GM10266 (cell line): ENCODE data around the gene DUSP22.

Source experiments
- DNase-seq: peaks from one replicate; pipeline ENCODE4 v3.0.0; 2012; ENCODE audit errors: extremely low spot score
- TF ChIP-seq, protein P1 (sequence below): IDR thresholded peaks from 2 replicates; pipeline ENCODE4 v1.5.1; 2012; ENCODE audit warnings: mild to moderate bottlenecking, low read depth; ENCODE audit not compliant: control insufficient read depth, insufficient read depth; ENCODE audit errors: missing control alignments

Gene DUSP22

DNA sequence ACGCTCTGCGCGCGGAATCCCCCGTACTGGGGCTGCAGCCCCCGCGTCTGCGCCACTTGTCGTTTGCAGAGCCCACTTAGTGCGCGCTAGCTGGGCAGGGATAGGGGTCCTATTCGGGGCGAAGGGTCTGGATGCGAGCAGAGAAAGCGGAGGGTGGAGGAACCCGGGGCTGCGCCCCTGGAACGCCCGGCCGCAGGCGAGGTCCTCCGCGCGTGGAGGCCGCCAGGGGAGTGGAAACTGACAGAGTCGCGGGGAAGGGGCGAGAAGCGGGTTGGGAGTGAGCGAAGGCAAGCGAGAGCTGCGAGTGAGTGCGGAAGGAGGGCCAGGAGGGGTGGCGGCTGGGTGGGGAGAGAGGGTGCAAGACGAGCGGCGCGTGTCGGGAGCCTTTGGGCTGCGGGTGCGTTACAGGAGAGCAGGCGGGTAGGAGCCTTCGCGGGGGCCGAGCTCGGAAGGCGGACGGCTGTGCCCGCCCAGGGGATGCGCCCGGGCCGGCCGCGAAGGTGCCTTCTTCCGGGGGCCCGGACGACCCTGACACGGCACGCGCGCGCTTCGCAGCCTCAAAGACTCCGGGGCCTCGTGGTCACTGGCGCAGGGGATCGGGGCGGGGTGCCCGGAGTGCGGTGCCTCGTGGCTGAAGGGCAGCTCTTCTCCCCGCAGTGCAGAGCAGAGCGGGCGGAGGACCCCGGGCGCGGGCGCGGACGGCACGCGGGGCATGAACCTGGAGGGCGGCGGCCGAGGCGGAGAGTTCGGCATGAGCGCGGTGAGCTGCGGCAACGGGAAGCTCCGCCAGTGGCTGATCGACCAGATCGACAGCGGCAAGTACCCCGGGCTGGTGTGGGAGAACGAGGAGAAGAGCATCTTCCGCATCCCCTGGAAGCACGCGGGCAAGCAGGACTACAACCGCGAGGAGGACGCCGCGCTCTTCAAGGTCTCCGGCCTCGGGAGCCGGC lies 100.4 kb downstream of the DUSP22 start:
- DNase-seq: no peak
- TF ChIP-seq, protein P1, sequence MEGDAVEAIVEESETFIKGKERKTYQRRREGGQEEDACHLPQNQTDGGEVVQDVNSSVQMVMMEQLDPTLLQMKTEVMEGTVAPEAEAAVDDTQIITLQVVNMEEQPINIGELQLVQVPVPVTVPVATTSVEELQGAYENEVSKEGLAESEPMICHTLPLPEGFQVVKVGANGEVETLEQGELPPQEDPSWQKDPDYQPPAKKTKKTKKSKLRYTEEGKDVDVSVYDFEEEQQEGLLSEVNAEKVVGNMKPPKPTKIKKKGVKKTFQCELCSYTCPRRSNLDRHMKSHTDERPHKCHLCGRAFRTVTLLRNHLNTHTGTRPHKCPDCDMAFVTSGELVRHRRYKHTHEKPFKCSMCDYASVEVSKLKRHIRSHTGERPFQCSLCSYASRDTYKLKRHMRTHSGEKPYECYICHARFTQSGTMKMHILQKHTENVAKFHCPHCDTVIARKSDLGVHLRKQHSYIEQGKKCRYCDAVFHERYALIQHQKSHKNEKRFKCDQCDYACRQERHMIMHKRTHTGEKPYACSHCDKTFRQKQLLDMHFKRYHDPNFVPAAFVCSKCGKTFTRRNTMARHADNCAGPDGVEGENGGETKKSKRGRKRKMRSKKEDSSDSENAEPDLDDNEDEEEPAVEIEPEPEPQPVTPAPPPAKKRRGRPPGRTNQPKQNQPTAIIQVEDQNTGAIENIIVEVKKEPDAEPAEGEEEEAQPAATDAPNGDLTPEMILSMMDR: no peak

DNA sequence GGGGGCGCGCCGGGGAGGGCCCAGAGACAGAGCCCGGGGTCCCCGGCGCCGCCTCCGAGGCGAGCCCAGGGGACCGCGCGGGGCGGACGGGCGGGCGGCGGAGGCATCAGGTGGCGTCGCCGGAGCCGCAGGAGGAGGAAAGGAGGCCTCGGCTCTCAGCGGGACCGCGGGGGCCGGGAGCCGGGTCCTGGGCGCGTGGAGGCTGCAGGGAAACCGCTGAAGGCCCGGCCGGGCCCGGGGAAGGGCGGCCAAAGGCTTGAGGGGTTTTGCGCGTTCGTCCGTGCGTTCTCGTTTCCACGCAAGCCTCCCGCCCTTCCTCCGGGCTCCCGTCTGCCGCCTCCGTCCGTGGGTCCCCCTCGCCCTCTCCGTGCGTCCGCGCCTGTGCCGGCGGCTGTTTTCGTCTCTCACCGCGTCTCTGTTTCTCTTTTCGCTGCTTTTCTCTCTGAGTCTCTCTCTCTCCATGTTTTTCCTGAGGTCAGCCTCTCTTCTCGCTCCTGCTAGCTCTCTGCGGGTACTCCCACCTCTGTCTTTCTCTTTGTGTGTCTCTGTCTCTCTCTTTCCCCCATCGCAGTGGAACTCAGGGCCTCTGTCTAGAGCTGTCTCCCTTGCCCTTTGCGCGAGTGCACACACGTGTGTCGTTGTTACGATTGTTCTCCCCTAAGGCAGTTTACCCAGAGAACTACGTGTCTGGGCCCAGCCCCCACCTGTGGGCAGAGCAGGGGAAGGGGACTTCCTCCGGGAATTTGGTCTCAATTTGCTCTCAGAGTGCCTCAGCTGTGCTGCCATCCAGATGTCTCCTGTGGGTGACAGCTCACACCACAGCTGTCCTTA lies 101.3 kb downstream of the DUSP22 start:
- DNase-seq: no peak
- TF ChIP-seq, protein P1: no peak

DNA sequence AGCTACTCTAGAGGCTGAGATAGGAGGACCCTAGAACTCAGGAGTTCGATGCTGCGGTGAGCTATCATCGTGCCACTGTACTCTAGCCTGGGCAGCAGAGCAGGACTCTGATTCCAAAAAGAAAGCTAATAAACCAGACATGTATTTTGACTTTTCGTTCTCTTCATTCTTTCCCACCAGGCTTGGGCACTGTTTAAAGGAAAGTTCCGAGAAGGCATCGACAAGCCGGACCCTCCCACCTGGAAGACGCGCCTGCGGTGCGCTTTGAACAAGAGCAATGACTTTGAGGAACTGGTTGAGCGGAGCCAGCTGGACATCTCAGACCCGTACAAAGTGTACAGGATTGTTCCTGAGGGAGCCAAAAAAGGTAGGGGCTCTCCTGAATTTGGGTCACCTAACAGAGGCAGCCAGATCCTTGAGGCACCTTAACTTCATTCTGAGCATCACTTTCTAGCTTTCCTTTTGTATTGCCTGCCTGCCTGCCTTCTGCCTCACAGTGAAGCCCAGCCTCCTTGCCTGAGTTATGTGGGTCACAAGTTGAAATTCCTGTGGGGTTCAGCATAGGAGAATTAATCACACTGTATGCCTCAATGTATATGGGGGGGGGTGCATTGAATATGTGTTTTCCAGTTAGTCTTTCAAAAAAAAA lies 102.5 kb downstream of the DUSP22 start:
- DNase-seq: no peak
- TF ChIP-seq, protein P1: no peak

DNA sequence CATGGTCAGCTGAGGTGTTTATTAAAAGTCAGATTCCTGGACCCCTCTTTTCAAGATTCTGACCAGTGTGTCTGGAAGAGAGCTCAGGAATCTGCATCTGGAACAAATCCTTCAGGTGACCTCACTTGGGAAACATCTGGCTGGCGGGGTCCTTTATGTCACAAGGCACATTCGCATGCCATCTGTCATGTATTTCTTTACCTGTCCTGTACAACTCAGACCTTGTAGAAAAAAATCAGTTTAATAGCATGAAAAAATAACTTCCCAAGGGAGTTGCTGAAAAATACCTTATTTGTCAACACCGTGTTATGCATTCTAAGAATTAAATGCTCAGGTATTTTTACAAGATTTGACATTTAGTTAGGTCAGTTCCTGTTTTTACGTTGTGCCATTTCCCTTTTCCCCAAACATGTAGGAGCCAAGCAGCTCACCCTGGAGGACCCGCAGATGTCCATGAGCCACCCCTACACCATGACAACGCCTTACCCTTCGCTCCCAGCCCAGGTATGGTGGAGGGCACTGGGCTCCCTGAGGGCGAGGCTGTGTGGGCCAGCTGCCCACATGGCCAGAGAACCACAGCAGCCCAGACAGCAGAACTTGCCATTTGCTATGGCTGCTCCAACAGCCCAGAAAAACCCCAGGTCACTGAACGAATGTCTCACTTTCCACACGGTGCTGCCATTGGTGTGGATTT lies 103.3 kb downstream of the DUSP22 start:
- DNase-seq: no peak
- TF ChIP-seq, protein P1: no peak

DNA sequence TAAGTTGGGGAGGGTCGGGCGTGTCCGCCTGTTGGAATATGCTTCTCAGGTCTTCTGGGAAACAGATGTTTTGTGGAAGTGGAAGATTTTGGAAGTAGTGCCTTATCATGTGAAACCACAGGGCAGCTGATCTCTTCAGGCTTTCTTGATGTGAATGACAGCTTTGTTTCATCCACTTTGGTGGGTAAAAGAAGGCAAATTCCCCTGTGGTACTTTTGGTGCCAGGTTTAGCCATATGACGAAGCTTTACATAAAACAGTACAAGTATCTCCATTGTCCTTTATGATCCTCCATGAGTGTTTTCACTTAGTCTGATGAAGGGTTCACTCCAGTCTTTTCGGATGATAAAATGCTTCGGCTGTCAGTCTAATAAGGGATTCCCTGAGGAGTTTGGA lies 103.8 kb downstream of the DUSP22 start:
- DNase-seq: no peak
- TF ChIP-seq, protein P1: no peak

DNA sequence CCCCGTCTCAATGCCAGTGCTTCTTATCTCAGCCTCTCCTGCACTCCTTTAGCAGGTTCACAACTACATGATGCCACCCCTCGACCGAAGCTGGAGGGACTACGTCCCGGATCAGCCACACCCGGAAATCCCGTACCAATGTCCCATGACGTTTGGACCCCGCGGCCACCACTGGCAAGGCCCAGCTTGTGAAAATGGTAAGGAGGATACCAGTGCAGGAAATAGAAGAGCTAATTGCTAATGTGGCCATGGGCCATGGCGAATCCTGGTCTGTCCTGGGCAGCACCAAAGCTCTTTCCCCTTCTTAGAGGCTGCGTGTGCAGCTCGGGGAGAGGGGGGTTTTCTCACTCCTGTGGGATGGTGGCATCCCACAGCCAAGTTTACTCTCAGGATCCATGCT lies 104.8 kb downstream of the DUSP22 start:
- TF ChIP-seq, protein P1: no peak
- no peak for DNase-seq
